GM18519 (cell line): ENCODE results near the gene TARBP1.
"Not testable (repeated sequence)": the region's sequence is repeated elsewhere in the genome, so short reads cannot be mapped to it uniquely, and the experiment has no call there.

ENCODE experiments used
- ATAC-seq: cut with Tn5 transposase; IDR thresholded peaks from one replicate; pipeline ENCODE4 v1.9.1; 2021; ENCODE audit warnings: mild to moderate bottlenecking, moderate library complexity; ENCODE audit not compliant: unreplicated experiment, low FRiP score

The TARBP1 gene

GRCh38 chr1:234504969-234505768 lies 26.2 kb upstream of the TARBP1 start:
- no peak for ATAC-seq

- not testable (repeated sequence) for ATAC-seq
Observed at GRCh38 chr1:234504251-234504650, 25.3 kb upstream of the TARBP1 start.

- no peak for ATAC-seq
Observed at GRCh38 chr1:234503193-234504050, 24.4 kb upstream of the TARBP1 start.

- no peak for ATAC-seq
Observed at GRCh38 chr1:234502785-234503184, 23.8 kb upstream of the TARBP1 start.

- ATAC-seq = no peak
Observed at GRCh38 chr1:234500269-234500668, 21.3 kb upstream of the TARBP1 start.

- no peak for ATAC-seq
Observed at GRCh38 chr1:234499943-234500245, 20.9 kb upstream of the TARBP1 start.

- ATAC-seq = no peak
Observed at GRCh38 chr1:234499119-234499942, 20.4 kb upstream of the TARBP1 start.

- ATAC-seq = no peak
Observed at GRCh38 chr1:234498448-234499118, 19.6 kb upstream of the TARBP1 start.

GRCh38 chr1:234497589-234497988 lies 18.6 kb upstream of the TARBP1 start:
- no peak for ATAC-seq

- peak; percentile 67 for ATAC-seq
Observed at GRCh38 chr1:234495231-234495990, 16.4 kb upstream of the TARBP1 start.

GRCh38 chr1:234494049-234494448 lies 15.1 kb upstream of the TARBP1 start:
- ATAC-seq = no peak

- ATAC-seq = no peak
Observed at GRCh38 chr1:234490793-234491479, 12.0 kb upstream of the TARBP1 start.

GRCh38 chr1:234489698-234490077 lies 10.7 kb upstream of the TARBP1 start:
- no peak for ATAC-seq

- ATAC-seq = no peak
Observed at GRCh38 chr1:234489007-234489697, 10.2 kb upstream of the TARBP1 start.

GRCh38 chr1:234488054-234489006 lies 9.4 kb upstream of the TARBP1 start:
- no peak for ATAC-seq

- no peak for ATAC-seq
Observed at GRCh38 chr1:234486858-234487840, 8.2 kb upstream of the TARBP1 start.
